CD4-positive, alpha-beta T cell treated with Interleukin-4 for 1 hour (primary cell): ENCODE measurements around the gene CYP2C19.
"Not testable (repeated sequence)": the region's sequence is repeated elsewhere in the genome, so short reads cannot be mapped to it uniquely, and the experiment has no call there.

Experiments used
- DNase-seq, 2 donors: peaks; one replicate each; pipeline ENCODE4 v3.0.0-alpha.2; 2020 to 2022

CYP2C19 gene

DNA sequence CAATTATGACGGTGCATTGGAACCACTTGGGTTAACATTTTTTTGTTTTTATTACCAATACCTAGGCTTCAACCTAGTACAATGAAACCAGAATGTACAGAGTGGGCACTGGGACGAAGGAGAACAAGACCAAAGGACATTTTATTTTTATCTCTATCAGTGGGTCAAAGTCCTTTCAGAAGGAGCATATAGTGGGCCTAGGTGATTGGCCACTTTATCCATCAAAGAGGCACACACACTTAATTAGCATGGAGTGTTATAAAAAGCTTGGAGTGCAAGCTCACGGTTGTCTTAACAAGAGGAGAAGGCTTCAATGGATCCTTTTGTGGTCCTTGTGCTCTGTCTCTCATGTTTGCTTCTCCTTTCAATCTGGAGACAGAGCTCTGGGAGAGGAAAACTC lies at the start of gene CYP2C19:
CYP2C19 (plus strand) TSS at position 289 of the 400 bp plus-strand sequence; CDS start at position 314, 25 bp downstream.
- no peak for DNase-seq

DNA sequence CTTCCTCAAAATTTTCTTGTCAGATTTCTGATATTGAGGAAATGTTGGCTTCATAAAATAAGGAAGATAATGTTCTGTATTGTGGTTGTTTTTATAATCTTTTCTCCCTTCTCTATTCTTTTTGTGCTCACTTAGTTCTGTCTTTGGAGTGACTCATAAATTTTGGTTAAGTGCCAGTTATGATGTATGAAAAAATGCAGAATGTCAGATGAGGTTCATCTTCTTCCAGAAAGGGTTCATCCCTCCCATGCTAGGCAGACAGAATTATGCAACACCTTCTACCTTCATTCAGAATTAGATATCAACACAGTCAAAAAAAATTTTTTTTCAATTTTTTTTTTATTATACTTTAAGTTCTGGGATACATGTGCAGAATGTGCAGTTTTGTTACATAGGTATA lies 36.6 kb upstream of the CYP2C19 start:
- no peak for DNase-seq

DNA sequence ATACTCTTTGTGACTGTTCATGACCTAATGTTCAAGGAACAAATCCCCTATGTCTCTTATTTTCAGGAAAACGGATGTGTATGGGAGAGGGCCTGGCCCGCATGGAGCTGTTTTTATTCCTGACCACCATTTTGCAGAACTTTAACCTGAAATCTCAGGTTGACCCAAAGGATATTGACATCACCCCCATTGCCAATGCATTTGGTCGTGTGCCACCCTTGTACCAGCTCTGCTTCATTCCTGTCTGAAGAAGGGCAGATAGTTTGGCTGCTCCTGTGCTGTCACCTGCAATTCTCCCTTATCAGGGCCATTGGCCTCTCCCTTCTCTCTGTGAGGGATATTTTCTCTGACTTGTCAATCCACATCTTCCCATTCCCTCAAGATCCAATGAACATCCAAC lies 27.3 kb upstream of the CYP2C19 start:
- no peak for DNase-seq

GRCh38 chr10:94738588-94738987 lies 23.9 kb upstream of the CYP2C19 start:
- no peak for DNase-seq

GRCh38 chr10:94747137-94747536 lies 15.3 kb upstream of the CYP2C19 start:
- DNase-seq, result no peak

DNA sequence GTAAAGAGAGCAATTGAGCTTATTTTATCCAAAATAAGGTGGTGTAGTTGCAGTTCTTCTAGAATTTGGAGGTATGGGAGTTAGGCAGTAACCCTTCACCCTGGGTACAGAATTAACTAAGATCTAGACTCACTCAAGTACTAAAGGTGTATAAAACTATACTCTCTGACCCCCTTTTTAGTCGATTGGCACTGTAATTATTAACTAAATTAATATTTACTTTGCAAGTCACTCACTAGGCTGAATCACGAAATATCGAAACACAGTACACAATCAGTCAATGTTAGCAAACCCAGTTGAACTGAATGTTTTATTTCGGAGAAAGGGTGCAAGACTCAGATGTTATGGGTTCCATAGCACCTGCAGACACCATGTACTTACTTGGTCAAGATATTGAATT lies 14.6 kb upstream of the CYP2C19 start:
- no peak for DNase-seq

- no peak for DNase-seq
These were observed 4.6 kb upstream of the CYP2C19 start for GRCh38 chr10:94757916-94758315.

- DNase-seq, result no peak
These were observed 1.8 kb upstream of the CYP2C19 start for GRCh38 chr10:94760586-94761178.

DNA sequence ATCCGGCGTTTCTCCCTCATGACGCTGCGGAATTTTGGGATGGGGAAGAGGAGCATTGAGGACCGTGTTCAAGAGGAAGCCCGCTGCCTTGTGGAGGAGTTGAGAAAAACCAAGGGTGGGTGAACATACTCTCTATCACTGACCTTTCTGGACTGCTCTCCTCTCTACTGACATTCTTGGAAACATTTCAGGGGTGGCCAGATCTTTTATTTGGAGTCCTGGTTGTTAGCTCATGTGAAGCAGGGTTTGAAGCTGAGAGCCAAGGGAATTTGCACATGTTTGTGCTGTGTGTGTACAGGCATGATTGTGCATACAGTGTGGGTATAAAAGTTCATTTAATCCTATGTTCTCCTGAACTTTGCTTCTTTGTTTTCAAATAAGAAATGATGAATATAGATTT lies 12.9 kb downstream of the CYP2C19 start:
- DNase-seq, result not testable (repeated sequence)

DNA sequence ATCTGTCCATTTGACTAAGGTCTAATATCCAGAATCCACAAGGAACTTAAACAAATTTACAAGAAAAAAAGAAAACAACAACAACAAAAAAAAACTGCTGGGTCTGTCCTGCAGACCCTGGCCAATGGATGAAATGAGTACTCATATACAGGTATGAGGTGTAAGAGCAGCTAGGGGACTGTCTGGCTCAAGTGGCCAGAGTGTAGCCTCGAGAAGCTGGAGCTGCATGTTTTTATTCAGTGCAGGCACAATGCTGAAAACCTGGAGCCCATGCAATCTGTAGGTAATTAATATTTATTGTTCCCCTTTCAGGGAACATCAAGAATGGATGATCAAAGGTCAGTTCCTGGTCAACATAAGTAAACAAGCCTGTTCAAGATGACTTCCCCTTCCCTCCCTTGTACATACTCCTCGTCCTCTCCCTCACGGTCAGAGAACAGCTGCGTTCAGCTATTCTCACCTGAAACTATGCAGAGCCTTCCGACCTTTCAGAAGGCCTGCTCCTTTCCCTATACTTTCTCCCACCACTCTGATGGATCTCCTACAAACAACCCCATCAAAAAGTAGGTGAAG lies 15.5 kb downstream of the CYP2C19 start:
- no peak for DNase-seq

GRCh38 chr10:94780844-94781243 lies 18.4 kb downstream of the CYP2C19 start:
- no peak for DNase-seq

- DNase-seq, result no peak
These were observed 21.8 kb downstream of the CYP2C19 start for GRCh38 chr10:94784256-94784655.

GRCh38 chr10:94785211-94785610 lies 22.7 kb downstream of the CYP2C19 start:
- no peak for DNase-seq

- not testable (repeated sequence) for DNase-seq
These were observed 38.1 kb downstream of the CYP2C19 start for GRCh38 chr10:94800551-94800950.

GRCh38 chr10:94803307-94803706 lies 40.8 kb downstream of the CYP2C19 start:
- DNase-seq, result no peak

- not testable (repeated sequence) for DNase-seq
These were observed 67.5 kb downstream of the CYP2C19 start for GRCh38 chr10:94830025-94830424.

DNA sequence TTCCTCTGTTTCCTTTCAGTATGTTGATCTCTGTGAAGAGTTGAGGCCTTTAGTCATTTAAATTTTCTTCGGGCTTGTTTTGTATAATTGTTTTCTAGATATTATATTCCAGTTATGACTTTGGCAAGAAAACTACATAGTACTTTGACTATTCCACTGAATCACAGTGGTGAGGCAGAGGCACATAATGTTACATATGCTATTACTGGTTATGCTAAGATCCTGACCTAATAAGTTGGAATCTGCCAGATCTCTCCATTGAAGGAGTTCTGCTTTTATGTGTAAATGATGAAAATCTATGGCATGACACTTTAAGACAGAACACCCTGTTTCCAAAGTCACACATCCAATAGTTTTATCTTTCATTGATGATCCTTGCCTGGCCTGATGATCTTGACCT lies 83.7 kb downstream of the CYP2C19 start:
- DNase-seq, result no peak

GRCh38 chr10:94850766-94851165 lies 88.3 kb downstream of the CYP2C19 start:
- no peak for DNase-seq

DNA sequence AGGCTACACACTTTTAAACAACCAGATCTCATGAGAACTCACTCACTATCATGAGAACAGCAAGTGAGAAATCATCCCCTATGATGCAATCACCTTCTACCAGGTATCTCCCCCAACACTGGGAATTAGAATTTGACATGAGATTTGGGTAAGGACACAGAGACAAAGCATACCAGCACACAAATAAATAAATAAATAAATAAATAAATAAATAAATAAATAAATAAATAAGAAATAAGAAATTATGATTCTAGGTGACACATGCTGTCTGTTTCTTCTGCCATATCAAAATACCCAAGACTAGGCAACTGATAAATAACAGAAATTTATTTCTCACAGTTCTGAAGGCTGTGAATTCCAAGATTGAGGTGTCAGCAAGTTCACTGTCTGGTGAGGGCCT lies 88.8 kb downstream of the CYP2C19 start:
- DNase-seq, result no peak

GRCh38 chr10:94852438-94852837 lies 90.0 kb downstream of the CYP2C19 start:
- DNase-seq, result no peak

GRCh38 chr10:94853065-94853464 lies 90.6 kb downstream of the CYP2C19 start:
- no peak for DNase-seq

- DNase-seq, result no peak
These were observed 95.5 kb downstream of the CYP2C19 start for GRCh38 chr10:94858005-94858404.

DNA sequence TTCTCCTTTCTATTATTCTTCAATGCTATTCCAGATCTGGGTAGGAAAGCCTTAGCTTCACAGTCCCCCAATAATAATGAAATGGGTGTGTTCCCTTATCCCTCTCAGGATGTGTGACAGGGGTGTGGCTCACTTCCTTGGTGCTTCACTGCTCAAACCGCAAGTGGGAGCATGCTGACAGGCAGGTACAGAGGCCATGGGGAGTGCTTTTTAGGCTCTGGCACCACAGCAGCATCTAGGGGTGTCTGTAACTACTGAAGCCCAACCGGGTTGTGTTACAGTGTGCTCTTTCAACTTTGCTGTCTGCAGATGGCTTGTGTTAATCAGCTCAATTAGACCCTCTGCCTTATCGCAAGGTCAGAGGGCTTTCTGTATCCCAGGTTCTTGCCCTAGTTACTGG lies 96.6 kb downstream of the CYP2C19 start:
- DNase-seq, result no peak

GRCh38 chr10:94878649-94879048 lies 116.2 kb downstream of the CYP2C19 start:
- no peak for DNase-seq

DNA sequence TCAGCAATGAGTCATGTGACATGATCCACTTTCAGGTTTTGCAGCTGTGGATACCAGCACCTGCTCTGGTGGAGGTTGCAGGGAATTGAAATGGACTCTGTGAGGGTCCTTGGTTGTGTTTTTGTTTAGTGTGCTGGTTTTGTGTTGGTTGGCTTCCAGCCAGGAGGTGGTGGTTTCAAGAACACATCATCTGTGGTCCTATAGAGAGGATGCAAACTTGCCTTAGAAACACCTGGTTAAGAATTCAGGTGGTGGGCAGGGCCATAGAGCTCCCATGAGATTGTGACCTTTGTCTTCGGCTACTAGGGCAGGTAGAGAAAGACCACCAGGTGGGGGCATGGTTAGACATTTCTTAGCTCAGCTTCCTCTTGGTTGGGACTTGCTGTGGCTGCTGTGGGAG lies 116.7 kb downstream of the CYP2C19 start:
- no peak for DNase-seq
